Panc1 (cell line): ENCODE measurements around the gene RUFY1. TPM values are rescaled to one million over a fixed set of nuclear protein-coding genes. Genes with fewer than 3 reads are reported as not detected.

ENCODE experiments used
- ATAC-seq: fragments of 200-7000 bp; cut with Tn5 transposase; 2 replicates; pipeline ENCODE4 v1.9.1; 2020; ENCODE audit warnings: mild to moderate bottlenecking, moderate library complexity
- BruUV-seq: library from RNA; stranded (reverse); fragments of 400-500 nt; replicated peaks from 2 replicates; lab custom pipeline; 2021; lab: Mats Ljungman, UMichigan
- CTCF ChIA-PET: fragments of 300-600 bp; sonication (Branson Sonifier 250); formaldehyde crosslinking; loops from one replicate; lab custom pipeline; 2022; ENCODE audit warnings: antibody characterized with exemption; lab: Charles Lee
- POLR2A ChIA-PET: fragments of 300-600 bp; sonication (Branson Sonifier 250); formaldehyde crosslinking; loops from one replicate; lab custom pipeline; 2022; ENCODE audit warnings: antibody characterized with exemption; lab: Charles Lee
- DNase-seq: peaks from one replicate; pipeline ENCODE4 v3.0.0-alpha.2; 2010; ENCODE audit warnings: low read depth, low spot score
- H3K27ac ChIP-seq: 2 replicates; pipeline ENCODE4 v1.5.1; 2011; ENCODE audit warnings: mild to moderate bottlenecking, low read length, inconsistent platforms
- H3K27me3 ChIP-seq: fragments of 200-500 bp; sonication (Bioruptor generic); 2 replicates; pipeline ENCODE4 v1.6.0; 2014; ENCODE audit warnings: low read length, inconsistent platforms; ENCODE audit not compliant: control insufficient read depth, insufficient read depth
- H3K36me3 ChIP-seq: fragments of 200-500 bp; sonication (Bioruptor generic); 2 replicates; pipeline ENCODE4 v1.5.1; 2014; ENCODE audit warnings: inconsistent platforms, mild to moderate bottlenecking, low read length, moderate library complexity; ENCODE audit not compliant: control insufficient read depth, insufficient read depth
- H3K4me1 ChIP-seq: 2 replicates; pipeline ENCODE4 v1.5.1; 2011; ENCODE audit warnings: inconsistent platforms, mild to moderate bottlenecking, low read length, moderate library complexity; ENCODE audit not compliant: control insufficient read depth, insufficient read depth
- H3K4me3 ChIP-seq, 2 experiments: 2 replicates each; pipeline ENCODE4 v1.5.1; 2011 to 2012; ENCODE audit warnings: low read depth in 2 of 2, low read length in 2 of 2, mild to moderate bottlenecking in 2 of 2, inconsistent platforms in 1 of 2, moderate library complexity in 1 of 2
- H3K9me3 ChIP-seq: fragments of 200-500 bp; sonication (Bioruptor generic); 2 replicates; pipeline ENCODE4 v1.5.1; 2014; ENCODE audit warnings: low read depth, mild to moderate bottlenecking, inconsistent platforms, low read length, moderate library complexity; ENCODE audit not compliant: control insufficient read depth, insufficient read depth
- POLR2AphosphoS5 ChIP-seq: IDR thresholded peaks from 2 replicates; pipeline ENCODE4 v1.6.1; 2012; ENCODE audit warnings: mild to moderate bottlenecking, low read depth, low read length, moderate library complexity
- SIN3A ChIP-seq: IDR thresholded peaks from 2 replicates; pipeline ENCODE4 v1.6.1; 2012; ENCODE audit warnings: low read depth, mild to moderate bottlenecking, low read length, moderate library complexity, borderline replicate concordance; ENCODE audit not compliant: insufficient read depth
- TCF7L2 ChIP-seq: IDR thresholded peaks from 2 replicates; pipeline ENCODE4 v1.6.1; 2011; ENCODE audit warnings: mild to moderate bottlenecking, low read depth, low read length, inconsistent platforms
- in situ Hi-C: cut with HindIII; loops from 2 replicates; pipeline ENCODE4 v1.10.0; 2016; ENCODE audit warnings: low sequenced_read_pairs, low pct_unique_long_range_greater_than_20kb
- intact Hi-C: fragments of 100-400 bp; cut with micrococcal nuclease; formaldehyde crosslinking; loops from one replicate; pipeline ENCODE4 v1.10.0; 2022; ENCODE audit not compliant: unreplicated experiment
- total RNA-seq: library from RNA; stranded (reverse); gene quantifications from one replicate; pipeline ENCODE4 v1.2.1, GENCODE V29; 2021; ENCODE audit not compliant: unreplicated experiment
- TF ChIP-seq, protein P1 (sequence below), 2 experiments: IDR thresholded peaks; 2 replicates each; pipeline ENCODE4 v1.6.1; 2011 to 2012; ENCODE audit warnings: low read depth in 2 of 2, control low read depth in 1 of 2, low read length in 1 of 2, mild to moderate bottlenecking in 1 of 2, moderate library complexity in 1 of 2; ENCODE audit not compliant: insufficient read depth in 1 of 2
- TF ChIP-seq, protein P2 (sequence below): fragments of 450-650 bp; IDR thresholded peaks from 2 replicates; pipeline ENCODE4 v1.5.1; 2017; ENCODE audit warnings: mild to moderate bottlenecking

Gene RUFY1
- total RNA-seq, 1 experiment from 2014 or later: 66.3 TPM

GRCh38 chr5:179610109-179610902, 60.0 kb downstream of the RUFY1 start:
- Histone ChIP-seq H3K4me1 (peaks cover 68% of the 10 kb centered on the region), H3K27ac (peak overlapping the region; percentile 23; the same call in 1 of the 2 replicates), H3K27me3 (no peaks in the 10 kb centered on the region), H3K36me3 (peaks cover 24% of the 10 kb centered on the region), H3K9me3 (no peaks in the 10 kb centered on the region), H3K4me3 (no peak overlapping the region)
- TF ChIP-seq POLR2AphosphoS5: peak; percentile 5
- no peak for TF ChIP-seq TCF7L2
- TF ChIP-seq, protein P1, sequence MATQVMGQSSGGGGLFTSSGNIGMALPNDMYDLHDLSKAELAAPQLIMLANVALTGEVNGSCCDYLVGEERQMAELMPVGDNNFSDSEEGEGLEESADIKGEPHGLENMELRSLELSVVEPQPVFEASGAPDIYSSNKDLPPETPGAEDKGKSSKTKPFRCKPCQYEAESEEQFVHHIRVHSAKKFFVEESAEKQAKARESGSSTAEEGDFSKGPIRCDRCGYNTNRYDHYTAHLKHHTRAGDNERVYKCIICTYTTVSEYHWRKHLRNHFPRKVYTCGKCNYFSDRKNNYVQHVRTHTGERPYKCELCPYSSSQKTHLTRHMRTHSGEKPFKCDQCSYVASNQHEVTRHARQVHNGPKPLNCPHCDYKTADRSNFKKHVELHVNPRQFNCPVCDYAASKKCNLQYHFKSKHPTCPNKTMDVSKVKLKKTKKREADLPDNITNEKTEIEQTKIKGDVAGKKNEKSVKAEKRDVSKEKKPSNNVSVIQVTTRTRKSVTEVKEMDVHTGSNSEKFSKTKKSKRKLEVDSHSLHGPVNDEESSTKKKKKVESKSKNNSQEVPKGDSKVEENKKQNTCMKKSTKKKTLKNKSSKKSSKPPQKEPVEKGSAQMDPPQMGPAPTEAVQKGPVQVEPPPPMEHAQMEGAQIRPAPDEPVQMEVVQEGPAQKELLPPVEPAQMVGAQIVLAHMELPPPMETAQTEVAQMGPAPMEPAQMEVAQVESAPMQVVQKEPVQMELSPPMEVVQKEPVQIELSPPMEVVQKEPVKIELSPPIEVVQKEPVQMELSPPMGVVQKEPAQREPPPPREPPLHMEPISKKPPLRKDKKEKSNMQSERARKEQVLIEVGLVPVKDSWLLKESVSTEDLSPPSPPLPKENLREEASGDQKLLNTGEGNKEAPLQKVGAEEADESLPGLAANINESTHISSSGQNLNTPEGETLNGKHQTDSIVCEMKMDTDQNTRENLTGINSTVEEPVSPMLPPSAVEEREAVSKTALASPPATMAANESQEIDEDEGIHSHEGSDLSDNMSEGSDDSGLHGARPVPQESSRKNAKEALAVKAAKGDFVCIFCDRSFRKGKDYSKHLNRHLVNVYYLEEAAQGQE (IDR thresholded peaks at IDR 0.05; ENCODE audit: insufficient read depth in 1 of 2, low read depth in 2 of 2, low read length in 1 of 2): no peak
- TF ChIP-seq SIN3A: no peak
- ChIA-PET CTCF (no interaction called here), POLR2A (interaction anchor here (1.2 kb wide), 1 partner anchor 13 kb away, joined by 4 read pairs; the partner anchor contains the start of gene HNRNPH1)
- BruUV-seq: no TSS peak
- intact Hi-C loops: no loop called here
- no peak for DNase-seq
- ATAC-seq: peak; percentile 4
- in situ Hi-C loops: no loop called here

- DNase-seq (no peak), ATAC-seq (no peak)
- TF ChIP-seq, protein P2, sequence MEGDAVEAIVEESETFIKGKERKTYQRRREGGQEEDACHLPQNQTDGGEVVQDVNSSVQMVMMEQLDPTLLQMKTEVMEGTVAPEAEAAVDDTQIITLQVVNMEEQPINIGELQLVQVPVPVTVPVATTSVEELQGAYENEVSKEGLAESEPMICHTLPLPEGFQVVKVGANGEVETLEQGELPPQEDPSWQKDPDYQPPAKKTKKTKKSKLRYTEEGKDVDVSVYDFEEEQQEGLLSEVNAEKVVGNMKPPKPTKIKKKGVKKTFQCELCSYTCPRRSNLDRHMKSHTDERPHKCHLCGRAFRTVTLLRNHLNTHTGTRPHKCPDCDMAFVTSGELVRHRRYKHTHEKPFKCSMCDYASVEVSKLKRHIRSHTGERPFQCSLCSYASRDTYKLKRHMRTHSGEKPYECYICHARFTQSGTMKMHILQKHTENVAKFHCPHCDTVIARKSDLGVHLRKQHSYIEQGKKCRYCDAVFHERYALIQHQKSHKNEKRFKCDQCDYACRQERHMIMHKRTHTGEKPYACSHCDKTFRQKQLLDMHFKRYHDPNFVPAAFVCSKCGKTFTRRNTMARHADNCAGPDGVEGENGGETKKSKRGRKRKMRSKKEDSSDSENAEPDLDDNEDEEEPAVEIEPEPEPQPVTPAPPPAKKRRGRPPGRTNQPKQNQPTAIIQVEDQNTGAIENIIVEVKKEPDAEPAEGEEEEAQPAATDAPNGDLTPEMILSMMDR: no peak
- TF ChIP-seq POLR2AphosphoS5: no peak
- TF ChIP-seq, protein P1 (IDR thresholded peaks at IDR 0.05; ENCODE audit: insufficient read depth in 1 of 2, low read depth in 2 of 2, low read length in 1 of 2): no peak
- no peak for TF ChIP-seq TCF7L2
- no peak for TF ChIP-seq SIN3A
- H3K36me3 ChIP-seq: peaks cover 29% of the 10 kb centered on the region
- no peaks in the 10 kb centered on the region for H3K27me3 ChIP-seq
- H3K9me3 ChIP-seq: no peaks in the 10 kb centered on the region
- ChIA-PET POLR2A (no interaction called here), CTCF (no interaction called here)
- H3K27ac ChIP-seq: peak overlapping the region; percentile 2; the same call in 1 of the 2 replicates
- H3K4me3 ChIP-seq: no peak overlapping the region
- BruUV-seq: no TSS peak
- in situ Hi-C loops: no loop called here
- peaks cover 74% of the 10 kb centered on the region for H3K4me1 ChIP-seq
- intact Hi-C loops: no loop called here
Measured at GRCh38 chr5:179610903-179611265, 60.5 kb downstream of the RUFY1 start.
